ENCODE data around the gene MUC6. TPM values are rescaled to one million over a fixed set of nuclear protein-coding genes. Genes with fewer than 3 reads are reported as not detected.
"Not testable (repeated sequence)": the region's sequence is repeated elsewhere in the genome, so short reads cannot be mapped to it uniquely, and the experiment has no call there.

MUC6 gene
- total RNA-seq, 1 donor from 2014 or later, result not detected

DNA sequence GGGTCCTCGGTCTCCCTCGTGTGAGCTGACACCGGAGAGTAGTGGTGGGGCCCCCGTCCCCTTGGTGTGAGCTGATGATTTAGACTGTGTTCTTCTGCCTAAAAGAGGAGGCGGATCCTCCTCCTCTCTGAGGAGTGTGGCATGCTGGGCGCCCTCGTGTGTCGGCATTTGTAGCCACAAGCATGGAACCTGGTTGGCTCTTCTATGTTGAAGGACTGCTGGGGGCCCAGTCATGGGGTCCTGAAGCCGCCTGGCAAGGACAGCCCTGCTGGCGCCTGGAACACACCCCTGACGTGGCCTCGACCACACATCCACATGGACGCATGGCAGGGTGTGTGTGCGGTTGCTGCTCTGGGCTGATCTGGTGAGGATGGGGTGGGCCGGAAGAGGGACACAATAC is 60.7 kb downstream of the MUC6 start:
- TF ChIP-seq, protein P1, sequence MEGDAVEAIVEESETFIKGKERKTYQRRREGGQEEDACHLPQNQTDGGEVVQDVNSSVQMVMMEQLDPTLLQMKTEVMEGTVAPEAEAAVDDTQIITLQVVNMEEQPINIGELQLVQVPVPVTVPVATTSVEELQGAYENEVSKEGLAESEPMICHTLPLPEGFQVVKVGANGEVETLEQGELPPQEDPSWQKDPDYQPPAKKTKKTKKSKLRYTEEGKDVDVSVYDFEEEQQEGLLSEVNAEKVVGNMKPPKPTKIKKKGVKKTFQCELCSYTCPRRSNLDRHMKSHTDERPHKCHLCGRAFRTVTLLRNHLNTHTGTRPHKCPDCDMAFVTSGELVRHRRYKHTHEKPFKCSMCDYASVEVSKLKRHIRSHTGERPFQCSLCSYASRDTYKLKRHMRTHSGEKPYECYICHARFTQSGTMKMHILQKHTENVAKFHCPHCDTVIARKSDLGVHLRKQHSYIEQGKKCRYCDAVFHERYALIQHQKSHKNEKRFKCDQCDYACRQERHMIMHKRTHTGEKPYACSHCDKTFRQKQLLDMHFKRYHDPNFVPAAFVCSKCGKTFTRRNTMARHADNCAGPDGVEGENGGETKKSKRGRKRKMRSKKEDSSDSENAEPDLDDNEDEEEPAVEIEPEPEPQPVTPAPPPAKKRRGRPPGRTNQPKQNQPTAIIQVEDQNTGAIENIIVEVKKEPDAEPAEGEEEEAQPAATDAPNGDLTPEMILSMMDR (conservative IDR thresholded peaks at IDR 0.05), result peak; percentile 43
- Mint-ChIP-seq H3K9me3 (no peaks in the 10 kb centered on the region), H3K27me3 (ENCODE audit: low read depth) (no peaks in the 10 kb centered on the region), H3K4me1 (peaks cover 5% of the 10 kb centered on the region), H3K4me3 (no peak overlapping the region), H3K36me3 (ENCODE audit: low read depth) (peaks cover 8% of the 10 kb centered on the region), H3K27ac (ENCODE audit: unreplicated experiment) (no peak overlapping the region)
- DNase-seq (ENCODE audit: low read depth, low spot score), result peak; percentile 24

DNA sequence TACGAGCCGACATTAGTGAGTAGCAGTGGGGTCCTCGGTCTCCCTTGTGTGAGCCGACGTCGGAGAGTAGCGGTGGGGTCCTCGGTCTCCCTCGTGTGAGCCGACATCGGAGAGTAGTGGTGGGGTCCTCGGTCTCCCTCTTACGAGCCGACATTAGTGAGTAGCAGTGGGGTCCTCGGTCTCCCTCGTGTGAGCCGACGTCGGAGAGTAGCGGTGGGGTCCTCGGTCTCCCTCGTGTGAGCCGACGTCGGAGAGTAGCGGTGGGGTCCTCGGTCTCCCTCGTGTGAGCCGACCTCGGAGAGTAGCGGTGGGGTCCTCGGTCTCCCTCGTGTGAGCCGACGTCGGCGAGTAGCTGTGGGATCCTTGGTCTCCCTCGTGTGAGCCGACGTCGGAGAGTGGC is 61.1 kb downstream of the MUC6 start:
- H3K9me3 Mint-ChIP-seq; H3K4me1 Mint-ChIP-seq; H3K36me3 Mint-ChIP-seq (ENCODE audit: low read depth); DNase-seq (ENCODE audit: low read depth, low spot score); H3K27ac Mint-ChIP-seq (ENCODE audit: unreplicated experiment); H3K4me3 Mint-ChIP-seq; H3K27me3 Mint-ChIP-seq (ENCODE audit: low read depth): not testable (repeated sequence)

DNA sequence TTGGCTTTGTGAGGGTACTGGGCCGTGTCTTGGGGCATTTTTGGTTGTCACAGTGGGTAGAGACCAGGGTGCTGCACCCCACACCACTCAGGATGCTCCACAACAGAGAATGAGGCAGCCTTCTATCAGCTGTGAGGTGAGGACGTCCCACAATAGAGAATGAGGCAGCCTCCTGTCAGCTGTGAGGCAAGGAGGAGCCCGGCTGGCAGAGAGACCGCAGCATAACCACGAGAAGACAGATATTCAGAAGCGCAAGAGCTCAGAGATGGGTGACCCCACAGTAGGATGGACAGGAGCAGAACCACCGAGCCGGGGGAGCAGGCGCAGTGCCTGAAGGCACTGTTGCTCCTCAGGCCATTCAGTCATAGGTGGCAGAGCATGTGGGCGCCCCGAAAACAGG is 63.3 kb downstream of the MUC6 start:
- Mint-ChIP-seq H3K27ac (ENCODE audit: unreplicated experiment) (no peak overlapping the region), H3K36me3 (ENCODE audit: low read depth) (peaks cover 3% of the 10 kb centered on the region), H3K9me3 (no peaks in the 10 kb centered on the region), H3K27me3 (ENCODE audit: low read depth) (no peaks in the 10 kb centered on the region), H3K4me1 (peaks cover 5% of the 10 kb centered on the region), H3K4me3 (no peak overlapping the region)
- TF ChIP-seq, protein P1 (conservative IDR thresholded peaks at IDR 0.05), result no peak
- DNase-seq (ENCODE audit: low read depth, low spot score), result no peak

DNA sequence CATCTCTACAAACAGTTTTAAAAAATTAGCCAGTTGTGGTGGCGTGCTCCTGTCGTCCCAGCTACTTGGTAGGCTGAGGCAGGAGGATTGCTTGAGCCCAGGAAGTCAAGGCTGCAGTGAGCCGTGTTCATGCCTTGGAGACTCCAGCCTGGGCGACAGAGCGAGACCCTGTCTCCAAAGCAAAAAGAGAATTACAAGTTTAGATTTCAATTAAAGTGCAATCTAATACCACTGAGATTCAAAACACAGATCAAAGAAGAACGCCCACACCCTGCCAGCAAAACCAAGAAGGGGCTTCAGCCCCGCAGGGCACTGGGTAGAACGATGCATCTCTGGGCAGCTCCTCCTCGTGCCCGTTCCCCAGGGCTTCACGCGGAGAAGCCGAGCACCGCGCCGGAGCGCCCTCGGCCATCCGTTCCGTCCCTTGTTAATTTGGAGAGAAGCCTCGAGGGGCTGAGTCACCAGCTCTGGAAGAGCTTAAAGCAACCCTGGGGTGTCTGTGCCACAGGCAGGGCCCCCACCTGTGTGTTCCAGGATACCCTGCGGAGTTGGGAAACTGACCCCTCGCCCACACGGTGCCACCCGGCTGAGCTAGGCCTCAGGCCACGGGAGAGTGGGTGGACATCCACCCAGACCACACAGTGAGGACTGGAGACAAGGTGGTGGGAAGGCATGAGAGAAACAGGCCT is 63.9 kb downstream of the MUC6 start:
- H3K36me3 Mint-ChIP-seq (ENCODE audit: low read depth), result peaks cover 3% of the 10 kb centered on the region
- no peaks in the 10 kb centered on the region for H3K27me3 Mint-ChIP-seq (ENCODE audit: low read depth)
- no peaks in the 10 kb centered on the region for H3K9me3 Mint-ChIP-seq
- H3K4me1 Mint-ChIP-seq, result peaks cover 5% of the 10 kb centered on the region
- no peak overlapping the region for H3K4me3 Mint-ChIP-seq
- H3K27ac Mint-ChIP-seq (ENCODE audit: unreplicated experiment), result no peak overlapping the region
- TF ChIP-seq, protein P1 (conservative IDR thresholded peaks at IDR 0.05), result no peak
- DNase-seq (ENCODE audit: low read depth, low spot score), result no peak

DNA sequence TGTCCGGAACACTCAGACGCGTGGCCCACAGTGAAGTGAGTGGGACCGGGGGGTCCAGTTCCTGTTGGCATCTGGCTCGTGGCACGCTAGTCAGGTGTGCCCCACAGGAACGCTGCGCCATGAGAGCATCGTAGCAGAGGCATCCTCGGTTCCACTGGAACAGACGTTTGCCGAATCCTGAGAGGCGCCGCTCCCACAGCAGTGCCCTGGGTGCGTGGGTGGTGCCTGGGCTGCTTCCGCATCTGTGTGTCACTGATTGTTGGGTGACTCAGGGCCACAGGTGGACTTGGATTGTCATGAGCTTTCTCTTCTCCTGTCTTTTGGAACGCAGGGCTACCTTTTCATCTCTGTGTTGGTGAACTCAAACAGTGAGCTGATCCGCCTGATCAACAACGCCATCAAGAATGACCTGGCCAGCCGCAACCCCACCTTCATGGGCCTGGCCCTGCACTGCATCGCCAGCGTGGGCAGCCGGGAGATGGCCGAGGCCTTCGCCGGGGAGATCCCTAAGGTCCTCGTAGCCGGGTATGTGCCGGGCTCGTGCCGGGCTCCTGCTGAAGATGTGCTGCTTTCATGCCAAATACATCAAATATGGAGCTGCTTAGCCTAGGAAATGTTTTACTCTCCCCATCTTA is 64.7 kb downstream of the MUC6 start:
- peaks cover 3% of the 10 kb centered on the region for H3K36me3 Mint-ChIP-seq (ENCODE audit: low read depth)

More for the DNA sequence above, 64.7 kb downstream of the MUC6 start:
- H3K4me3 Mint-ChIP-seq, result no peak overlapping the region
- H3K9me3 Mint-ChIP-seq, result no peaks in the 10 kb centered on the region
- no peaks in the 10 kb centered on the region for H3K27me3 Mint-ChIP-seq (ENCODE audit: low read depth)
- no peak overlapping the region for H3K27ac Mint-ChIP-seq (ENCODE audit: unreplicated experiment)
- peaks cover 5% of the 10 kb centered on the region for H3K4me1 Mint-ChIP-seq
- TF ChIP-seq, protein P1 (conservative IDR thresholded peaks at IDR 0.05), result no peak
- no peak for DNase-seq (ENCODE audit: low read depth, low spot score)

Measured in neural crest cell (in vitro differentiated cells).